Measurements from ENCODE around the gene SYNRG.

Gene SYNRG, protein sequence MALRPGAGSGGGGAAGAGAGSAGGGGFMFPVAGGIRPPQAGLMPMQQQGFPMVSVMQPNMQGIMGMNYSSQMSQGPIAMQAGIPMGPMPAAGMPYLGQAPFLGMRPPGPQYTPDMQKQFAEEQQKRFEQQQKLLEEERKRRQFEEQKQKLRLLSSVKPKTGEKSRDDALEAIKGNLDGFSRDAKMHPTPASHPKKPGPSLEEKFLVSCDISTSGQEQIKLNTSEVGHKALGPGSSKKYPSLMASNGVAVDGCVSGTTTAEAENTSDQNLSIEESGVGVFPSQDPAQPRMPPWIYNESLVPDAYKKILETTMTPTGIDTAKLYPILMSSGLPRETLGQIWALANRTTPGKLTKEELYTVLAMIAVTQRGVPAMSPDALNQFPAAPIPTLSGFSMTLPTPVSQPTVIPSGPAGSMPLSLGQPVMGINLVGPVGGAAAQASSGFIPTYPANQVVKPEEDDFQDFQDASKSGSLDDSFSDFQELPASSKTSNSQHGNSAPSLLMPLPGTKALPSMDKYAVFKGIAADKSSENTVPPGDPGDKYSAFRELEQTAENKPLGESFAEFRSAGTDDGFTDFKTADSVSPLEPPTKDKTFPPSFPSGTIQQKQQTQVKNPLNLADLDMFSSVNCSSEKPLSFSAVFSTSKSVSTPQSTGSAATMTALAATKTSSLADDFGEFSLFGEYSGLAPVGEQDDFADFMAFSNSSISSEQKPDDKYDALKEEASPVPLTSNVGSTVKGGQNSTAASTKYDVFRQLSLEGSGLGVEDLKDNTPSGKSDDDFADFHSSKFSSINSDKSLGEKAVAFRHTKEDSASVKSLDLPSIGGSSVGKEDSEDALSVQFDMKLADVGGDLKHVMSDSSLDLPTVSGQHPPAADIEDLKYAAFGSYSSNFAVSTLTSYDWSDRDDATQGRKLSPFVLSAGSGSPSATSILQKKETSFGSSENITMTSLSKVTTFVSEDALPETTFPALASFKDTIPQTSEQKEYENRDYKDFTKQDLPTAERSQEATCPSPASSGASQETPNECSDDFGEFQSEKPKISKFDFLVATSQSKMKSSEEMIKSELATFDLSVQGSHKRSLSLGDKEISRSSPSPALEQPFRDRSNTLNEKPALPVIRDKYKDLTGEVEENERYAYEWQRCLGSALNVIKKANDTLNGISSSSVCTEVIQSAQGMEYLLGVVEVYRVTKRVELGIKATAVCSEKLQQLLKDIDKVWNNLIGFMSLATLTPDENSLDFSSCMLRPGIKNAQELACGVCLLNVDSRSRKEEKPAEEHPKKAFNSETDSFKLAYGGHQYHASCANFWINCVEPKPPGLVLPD (N-terminal part only)

DNA sequence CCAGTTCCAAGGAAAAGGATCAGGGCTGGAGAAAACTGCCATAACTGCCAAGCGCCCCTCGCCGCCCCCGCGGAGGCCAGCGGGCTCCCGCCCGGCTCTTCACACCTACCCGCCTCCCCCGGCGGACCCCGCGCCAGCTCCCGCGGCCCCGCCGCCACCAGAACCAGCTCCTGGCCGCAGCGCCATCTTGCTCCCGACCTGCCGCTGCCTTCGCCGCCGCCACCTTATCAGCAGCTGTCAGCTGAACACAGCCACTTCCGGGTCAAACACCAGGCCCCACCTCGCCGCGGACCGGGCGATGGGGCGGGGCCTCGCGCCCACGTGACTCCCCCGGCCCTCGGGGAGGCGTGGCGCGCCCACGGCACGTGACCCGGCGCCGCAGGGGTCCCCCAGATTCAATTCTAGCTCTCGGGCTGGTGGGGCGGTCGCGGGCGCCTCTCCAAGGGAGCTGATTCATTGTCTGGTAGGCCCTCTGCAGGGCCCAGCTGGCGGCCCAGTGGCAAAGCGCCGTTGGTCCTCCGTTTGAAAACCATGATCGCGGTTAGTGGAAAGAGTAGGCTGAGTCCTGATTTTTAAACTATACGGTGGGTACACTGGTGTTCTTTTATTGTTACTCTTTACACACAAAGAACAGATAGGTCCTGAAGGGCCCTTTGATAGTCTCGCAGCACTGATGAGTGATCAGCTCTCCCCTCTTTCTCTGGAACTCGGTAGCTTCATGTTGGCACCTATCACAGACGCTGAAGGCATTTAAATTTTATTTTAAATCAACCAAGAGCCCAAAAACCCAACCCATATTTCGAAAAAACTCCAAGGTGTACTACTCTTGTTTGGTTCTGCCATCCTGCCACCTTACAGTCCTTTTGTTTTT is at the start of gene SYNRG:
Gene SYNRG (minus strand): TSS at position 249 of the 871 bp plus-strand sequence. CDS start 63 bp downstream, at position 186.
- Histone ChIP-seq H3K9me3 (ENCODE audit: control insufficient read depth, insufficient read depth, low read depth, low read length) (no peaks in the 10 kb centered on the region), H3K36me3 (ENCODE audit: control insufficient read depth in 2 of 2, insufficient read depth in 1 of 2, low read length in 2 of 2) (peaks cover 12 to 28% of the 10 kb centered on the region in 2 experiments), H3K27ac (ENCODE audit: extremely low read depth, low read depth, low read length) (peak within 1 kb of the TSS; percentile 77), H3K4me1 (ENCODE audit: control insufficient read depth, insufficient read depth, low read length) (peaks cover 7% of the 10 kb centered on the region; the same call in 1 of the 2 replicates), H3K4me3 (ENCODE audit: low read depth, low read length) (peak within 1 kb of the TSS; percentile 74)
- ChIA-PET CTCF (interaction anchor here (0.6 to 3.1 kb wide), 19 partner anchors 9 to 1316 kb away, joined by 3 to 13 read pairs (median 4); partner anchors contain the start of gene LASP1NB), POLR2A (interaction anchor here (0.6 to 2.7 kb wide), 18 partner anchors 10 to 671 kb away, joined by 3 to 11 read pairs (median 4); partner anchors contain the start of gene DDX52)
- TF ChIP-seq ZBTB21 (tag by site-specific recombination; IDR thresholded peaks at IDR 0.05): no peak
- TF ChIP-seq ZNF560 (tag by site-specific recombination; IDR thresholded peaks at IDR 0.05; ENCODE audit: borderline replicate concordance): no peak
- TF ChIP-seq, protein P1, sequence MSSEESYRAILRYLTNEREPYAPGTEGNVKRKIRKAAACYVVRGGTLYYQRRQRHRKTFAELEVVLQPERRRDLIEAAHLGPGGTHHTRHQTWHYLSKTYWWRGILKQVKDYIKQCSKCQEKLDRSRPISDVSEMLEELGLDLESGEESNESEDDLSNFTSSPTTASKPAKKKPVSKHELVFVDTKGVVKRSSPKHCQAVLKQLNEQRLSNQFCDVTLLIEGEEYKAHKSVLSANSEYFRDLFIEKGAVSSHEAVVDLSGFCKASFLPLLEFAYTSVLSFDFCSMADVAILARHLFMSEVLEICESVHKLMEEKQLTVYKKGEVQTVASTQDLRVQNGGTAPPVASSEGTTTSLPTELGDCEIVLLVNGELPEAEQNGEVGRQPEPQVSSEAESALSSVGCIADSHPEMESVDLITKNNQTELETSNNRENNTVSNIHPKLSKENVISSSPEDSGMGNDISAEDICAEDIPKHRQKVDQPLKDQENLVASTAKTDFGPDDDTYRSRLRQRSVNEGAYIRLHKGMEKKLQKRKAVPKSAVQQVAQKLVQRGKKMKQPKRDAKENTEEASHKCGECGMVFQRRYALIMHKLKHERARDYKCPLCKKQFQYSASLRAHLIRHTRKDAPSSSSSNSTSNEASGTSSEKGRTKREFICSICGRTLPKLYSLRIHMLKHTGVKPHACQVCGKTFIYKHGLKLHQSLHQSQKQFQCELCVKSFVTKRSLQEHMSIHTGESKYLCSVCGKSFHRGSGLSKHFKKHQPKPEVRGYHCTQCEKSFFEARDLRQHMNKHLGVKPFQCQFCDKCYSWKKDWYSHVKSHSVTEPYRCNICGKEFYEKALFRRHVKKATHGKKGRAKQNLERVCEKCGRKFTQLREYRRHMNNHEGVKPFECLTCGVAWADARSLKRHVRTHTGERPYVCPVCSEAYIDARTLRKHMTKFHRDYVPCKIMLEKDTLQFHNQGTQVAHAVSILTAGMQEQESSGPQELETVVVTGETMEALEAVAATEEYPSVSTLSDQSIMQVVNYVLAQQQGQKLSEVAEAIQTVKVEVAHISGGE (tag by site-specific recombination; conservative IDR thresholded peaks at IDR 0.05; ENCODE audit: low read depth): peak; percentile 69
- TF ChIP-seq IKZF3 (tag by site-specific recombination; IDR thresholded peaks at IDR 0.05): 0 out of 2 replicates have a peak, but pooled peaks have one; percentile 29
- TF ChIP-seq BCL11A (tag by site-specific recombination; IDR thresholded peaks at IDR 0.05; ENCODE audit: low read depth): peak; percentile 78; the same call in 1 of the 2 replicates
- TF ChIP-seq ZNF132 (tag by site-specific recombination; IDR thresholded peaks at IDR 0.05; ENCODE audit: borderline replicate concordance): no peak
- TF ChIP-seq ZSCAN16 (tag by site-specific recombination; IDR thresholded peaks at IDR 0.05): no peak
- peak; percentile 95 for TF ChIP-seq ZFHX2 (tag by site-specific recombination; conservative IDR thresholded peaks at IDR 0.05)
- TF ChIP-seq ZNF707 (tag by site-specific recombination; IDR thresholded peaks at IDR 0.05): no peak
- TF ChIP-seq ZSCAN30 (tag by site-specific recombination; IDR thresholded peaks at IDR 0.05): peak; percentile 83; the same call in 1 of the 2 replicates
- no peak for TF ChIP-seq ZNF426 (tag by site-specific recombination; IDR thresholded peaks at IDR 0.05)
- peak; percentile 80 for TF ChIP-seq SP2 (tag by site-specific recombination; IDR thresholded peaks at IDR 0.05)
- TF ChIP-seq ZNF791 (tag by site-specific recombination; IDR thresholded peaks at IDR 0.05): no peak
- peak; percentile 86; the same call in 1 of the 2 replicates for TF ChIP-seq ZNF76 (tag by site-specific recombination; IDR thresholded peaks at IDR 0.05; ENCODE audit: borderline replicate concordance, low read depth)
- peak; percentile 58; the same call in 1 of the 2 replicates for TF ChIP-seq HOXC10 (CRISPR knock-in tag; IDR thresholded peaks at IDR 0.05)
- TF ChIP-seq ZNF174 (tag by site-specific recombination; IDR thresholded peaks at IDR 0.05): no peak
- peak; percentile 96 for TF ChIP-seq YY1 (tag by site-specific recombination; IDR thresholded peaks at IDR 0.05)
- peak; percentile 90 for TF ChIP-seq KLF9 (tag by site-specific recombination; IDR thresholded peaks at IDR 0.05; ENCODE audit: low read depth)
- TF ChIP-seq, protein P2, sequence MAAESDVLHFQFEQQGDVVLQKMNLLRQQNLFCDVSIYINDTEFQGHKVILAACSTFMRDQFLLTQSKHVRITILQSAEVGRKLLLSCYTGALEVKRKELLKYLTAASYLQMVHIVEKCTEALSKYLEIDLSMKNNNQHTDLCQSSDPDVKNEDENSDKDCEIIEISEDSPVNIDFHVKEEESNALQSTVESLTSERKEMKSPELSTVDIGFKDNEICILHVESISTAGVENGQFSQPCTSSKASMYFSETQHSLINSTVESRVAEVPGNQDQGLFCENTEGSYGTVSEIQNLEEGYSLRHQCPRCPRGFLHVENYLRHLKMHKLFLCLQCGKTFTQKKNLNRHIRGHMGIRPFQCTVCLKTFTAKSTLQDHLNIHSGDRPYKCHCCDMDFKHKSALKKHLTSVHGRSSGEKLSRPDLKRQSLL (tag by site-specific recombination; IDR thresholded peaks at IDR 0.05): peak; percentile 40; the same call in 1 of the 2 replicates
- TF ChIP-seq, protein P3, sequence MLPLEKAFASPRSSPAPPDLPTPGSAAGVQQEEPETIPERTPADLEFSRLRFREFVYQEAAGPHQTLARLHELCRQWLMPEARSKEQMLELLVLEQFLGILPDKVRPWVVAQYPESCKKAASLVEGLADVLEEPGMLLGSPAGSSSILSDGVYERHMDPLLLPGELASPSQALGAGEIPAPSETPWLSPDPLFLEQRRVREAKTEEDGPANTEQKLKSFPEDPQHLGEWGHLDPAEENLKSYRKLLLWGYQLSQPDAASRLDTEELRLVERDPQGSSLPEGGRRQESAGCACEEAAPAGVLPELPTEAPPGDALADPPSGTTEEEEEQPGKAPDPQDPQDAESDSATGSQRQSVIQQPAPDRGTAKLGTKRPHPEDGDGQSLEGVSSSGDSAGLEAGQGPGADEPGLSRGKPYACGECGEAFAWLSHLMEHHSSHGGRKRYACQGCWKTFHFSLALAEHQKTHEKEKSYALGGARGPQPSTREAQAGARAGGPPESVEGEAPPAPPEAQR (tag by site-specific recombination; IDR thresholded peaks at IDR 0.05): no peak
- TF ChIP-seq, protein P4, sequence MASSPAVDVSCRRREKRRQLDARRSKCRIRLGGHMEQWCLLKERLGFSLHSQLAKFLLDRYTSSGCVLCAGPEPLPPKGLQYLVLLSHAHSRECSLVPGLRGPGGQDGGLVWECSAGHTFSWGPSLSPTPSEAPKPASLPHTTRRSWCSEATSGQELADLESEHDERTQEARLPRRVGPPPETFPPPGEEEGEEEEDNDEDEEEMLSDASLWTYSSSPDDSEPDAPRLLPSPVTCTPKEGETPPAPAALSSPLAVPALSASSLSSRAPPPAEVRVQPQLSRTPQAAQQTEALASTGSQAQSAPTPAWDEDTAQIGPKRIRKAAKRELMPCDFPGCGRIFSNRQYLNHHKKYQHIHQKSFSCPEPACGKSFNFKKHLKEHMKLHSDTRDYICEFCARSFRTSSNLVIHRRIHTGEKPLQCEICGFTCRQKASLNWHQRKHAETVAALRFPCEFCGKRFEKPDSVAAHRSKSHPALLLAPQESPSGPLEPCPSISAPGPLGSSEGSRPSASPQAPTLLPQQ (tag by site-specific recombination; IDR thresholded peaks at IDR 0.05): peak; percentile 90
- peak; percentile 76 for TF ChIP-seq ZNF335 (tag by site-specific recombination; conservative IDR thresholded peaks at IDR 0.05)
